NOMO-1 (cell line): Measurements from ENCODE around the gene TMPRSS2.

Experiments
- DNase-seq, 2 experiments: peaks; one replicate each; lab custom pipeline; 2025; ENCODE audit not compliant: unreplicated experiment in 2 of 2; lab: John Stamatoyannopoulos, UW

TMPRSS2 gene

GRCh38 chr21:41482980-41483379 is 25.0 kb downstream of the TMPRSS2 start:
- no peak for DNase-seq

DNA sequence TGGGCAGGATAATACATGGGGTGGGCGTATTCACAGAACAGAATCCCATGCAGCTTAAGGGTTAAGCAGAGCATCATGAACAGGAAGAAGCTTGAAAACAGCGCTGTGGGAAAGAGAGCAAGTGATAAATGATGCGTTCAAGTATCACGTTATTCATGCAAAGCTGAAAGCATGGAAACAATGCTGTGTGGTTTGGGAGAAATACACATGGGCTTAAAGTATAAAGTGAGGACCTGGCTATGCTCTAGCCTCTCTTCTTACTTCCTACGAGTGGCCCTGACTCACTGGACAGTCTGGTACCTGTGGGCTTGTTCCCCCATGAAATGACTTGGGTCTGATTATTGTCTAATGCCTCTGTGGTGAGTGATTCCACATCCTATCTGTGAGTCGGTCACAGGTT is 25.7 kb downstream of the TMPRSS2 start:
- DNase-seq: no peak

GRCh38 chr21:41481191-41481590 is 26.8 kb downstream of the TMPRSS2 start:
- no peak for DNase-seq

DNA sequence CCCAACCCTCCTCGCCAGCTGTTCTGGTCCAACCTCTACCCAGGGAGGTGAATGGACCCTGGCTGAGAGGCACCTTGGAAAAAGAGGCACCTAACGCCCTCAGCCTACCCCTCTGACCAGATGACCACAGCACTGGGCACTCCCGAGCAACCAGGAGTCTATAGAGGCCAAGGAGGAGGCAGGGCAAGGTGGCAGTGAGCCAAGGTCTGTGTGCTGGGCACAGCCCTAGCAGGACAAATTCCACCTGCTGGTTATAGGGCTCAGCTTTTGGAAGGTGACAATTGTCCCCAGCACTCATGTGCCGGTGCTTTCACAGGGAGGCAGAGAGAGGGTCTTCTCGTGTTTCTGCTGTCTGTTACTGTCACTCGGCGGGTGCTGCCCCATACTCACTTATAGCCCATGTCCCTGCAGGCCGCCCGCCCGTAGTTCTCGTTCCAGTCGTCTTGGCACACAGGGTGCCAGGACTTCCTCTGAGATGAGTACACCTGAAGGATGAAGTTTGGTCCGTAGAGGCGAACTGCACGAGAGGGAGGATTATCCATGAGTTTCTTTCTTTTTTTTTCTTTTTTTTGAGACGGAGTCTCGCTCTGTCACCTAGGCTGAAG is 27.8 kb downstream of the TMPRSS2 start:
- no peak for DNase-seq

DNA sequence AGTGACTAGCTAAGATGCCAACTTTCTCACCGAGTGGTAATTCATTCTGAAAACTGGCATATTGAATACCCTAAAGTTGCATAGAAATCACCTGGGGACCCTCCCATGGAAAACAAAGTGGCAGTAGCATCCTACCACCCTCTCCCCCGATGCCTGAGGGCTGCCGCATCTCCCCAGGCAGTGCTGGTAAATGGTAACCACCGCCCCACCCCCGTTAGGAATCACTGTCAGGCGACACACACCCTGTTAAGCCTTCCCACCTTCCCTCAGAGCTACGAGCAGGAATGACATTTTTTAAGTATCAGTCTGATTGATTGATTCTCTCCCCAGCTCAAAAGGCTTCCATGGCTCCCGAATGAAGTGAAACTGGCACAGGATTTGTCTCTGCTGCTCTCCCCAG is 28.3 kb downstream of the TMPRSS2 start:
- no peak for DNase-seq

GRCh38 chr21:41478319-41479177 is 29.4 kb downstream of the TMPRSS2 start:
- DNase-seq: no peak

GRCh38 chr21:41477641-41478318 is 30.2 kb downstream of the TMPRSS2 start:
- DNase-seq: no peak

DNA sequence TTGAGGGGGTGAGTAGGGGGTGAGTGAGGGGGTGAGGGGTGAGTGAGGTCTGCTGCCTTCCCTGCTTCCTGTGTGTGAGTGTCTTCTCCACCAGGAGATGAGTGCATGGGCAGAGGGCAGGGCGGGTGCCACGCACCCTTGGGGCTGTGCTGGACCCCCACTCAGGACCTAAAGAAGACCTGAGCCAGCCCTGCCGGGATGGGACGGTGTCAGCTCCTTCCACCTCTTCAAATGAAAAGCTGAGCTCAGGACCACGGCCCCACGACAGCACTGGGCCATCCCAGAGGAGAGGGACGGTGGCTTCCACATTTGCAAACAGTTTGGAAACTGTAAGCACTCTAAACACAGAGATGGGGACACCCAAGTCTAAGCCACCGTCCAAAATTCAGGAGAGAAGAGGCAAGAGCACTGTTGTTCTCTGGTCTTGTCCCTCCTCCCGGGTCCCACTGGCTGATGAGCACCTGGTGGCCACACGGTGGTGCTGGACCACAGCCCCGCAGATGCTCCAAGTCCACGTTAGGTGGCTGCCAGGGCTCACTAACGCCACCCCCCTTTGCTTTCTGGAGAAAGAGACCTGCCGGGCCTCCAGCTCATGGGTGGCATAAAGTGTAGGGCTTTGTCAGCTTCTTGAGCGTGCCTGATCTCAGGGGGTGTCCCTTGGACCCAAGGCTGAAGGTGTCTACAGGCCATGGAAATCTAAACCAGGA is 32.1 kb downstream of the TMPRSS2 start:
- no peak for DNase-seq

DNA sequence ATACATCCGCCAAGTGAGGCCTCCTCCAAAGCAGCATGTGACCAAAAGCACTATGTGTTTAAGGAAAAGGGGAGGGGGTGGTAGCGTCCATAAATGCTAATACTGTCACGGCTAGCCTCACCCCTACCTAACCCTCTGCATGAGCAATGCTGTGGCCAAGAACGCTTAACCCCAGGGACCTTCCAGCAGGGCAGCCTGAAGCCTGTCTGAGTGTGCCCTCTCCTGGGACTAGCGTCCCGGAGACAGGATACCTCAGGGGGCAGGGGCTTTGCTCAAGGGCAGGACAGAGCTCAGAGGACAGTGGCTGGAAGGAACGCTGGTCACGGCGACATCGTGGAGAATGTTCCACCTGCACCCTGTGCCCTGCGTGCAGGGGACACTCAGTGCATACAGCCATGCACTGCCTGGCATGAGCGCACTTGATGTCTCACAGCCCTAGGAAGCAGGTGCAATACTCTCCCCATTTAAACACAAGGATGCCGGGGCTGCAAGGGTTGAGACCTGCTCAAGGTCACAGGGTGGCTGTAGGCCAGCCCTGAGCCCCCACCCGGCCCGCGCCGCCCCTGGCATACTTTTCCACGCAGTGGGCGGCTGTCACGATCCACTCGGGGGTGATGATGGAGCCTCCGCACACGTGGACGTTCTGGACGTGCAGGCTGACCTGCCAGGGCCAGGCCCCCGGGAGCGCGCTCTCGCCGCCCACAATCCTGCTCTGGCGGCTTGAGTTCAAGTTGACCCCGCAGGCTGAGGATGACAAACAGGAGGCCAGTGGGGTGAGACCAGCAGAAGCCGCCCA is 35.0 kb downstream of the TMPRSS2 start:
- DNase-seq: no peak

- no peak for DNase-seq
These were observed 37.9 kb downstream of the TMPRSS2 start for GRCh38 chr21:41470054-41470453.

DNA sequence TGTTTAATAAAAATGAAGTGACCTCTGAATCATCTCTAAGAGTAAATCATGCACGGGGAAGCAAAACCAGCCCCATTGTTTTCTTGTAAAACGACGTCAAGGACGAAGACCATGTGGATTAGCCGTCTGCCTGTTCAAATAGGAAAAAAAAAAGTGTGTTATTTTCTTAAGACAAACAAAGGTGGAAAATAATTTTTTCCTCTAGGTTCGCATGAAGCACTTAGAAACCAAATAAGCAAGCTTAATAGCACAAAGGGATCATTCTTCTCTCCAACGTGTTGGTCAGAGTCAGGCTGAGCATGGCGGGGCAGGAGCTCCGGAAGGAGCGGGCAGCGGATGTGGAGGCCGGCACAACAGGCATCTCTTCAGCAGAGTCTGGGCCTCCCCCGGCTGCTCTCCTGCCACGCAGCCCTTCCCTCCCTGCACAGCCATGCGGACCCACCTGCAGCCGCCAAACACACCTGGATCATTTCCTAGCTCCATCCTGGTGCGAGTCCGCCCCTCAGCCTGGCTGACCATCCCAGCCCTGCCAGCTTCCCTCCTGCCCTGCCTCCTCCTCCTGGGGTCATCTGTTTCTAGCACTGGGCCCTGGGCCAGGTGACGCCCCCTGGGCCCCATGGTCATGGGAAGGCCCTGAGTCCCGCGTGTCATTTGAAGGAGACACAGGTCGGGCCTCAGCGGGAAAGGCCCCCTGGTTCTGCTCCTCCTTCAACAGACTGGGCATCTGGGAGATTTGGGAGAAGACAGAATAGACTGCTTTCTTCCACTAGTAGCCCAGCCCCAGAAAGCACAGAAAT is 41.7 kb downstream of the TMPRSS2 start:
- DNase-seq: no peak

GRCh38 chr21:41465176-41465781 is 42.7 kb downstream of the TMPRSS2 start:
- no peak for DNase-seq

DNA sequence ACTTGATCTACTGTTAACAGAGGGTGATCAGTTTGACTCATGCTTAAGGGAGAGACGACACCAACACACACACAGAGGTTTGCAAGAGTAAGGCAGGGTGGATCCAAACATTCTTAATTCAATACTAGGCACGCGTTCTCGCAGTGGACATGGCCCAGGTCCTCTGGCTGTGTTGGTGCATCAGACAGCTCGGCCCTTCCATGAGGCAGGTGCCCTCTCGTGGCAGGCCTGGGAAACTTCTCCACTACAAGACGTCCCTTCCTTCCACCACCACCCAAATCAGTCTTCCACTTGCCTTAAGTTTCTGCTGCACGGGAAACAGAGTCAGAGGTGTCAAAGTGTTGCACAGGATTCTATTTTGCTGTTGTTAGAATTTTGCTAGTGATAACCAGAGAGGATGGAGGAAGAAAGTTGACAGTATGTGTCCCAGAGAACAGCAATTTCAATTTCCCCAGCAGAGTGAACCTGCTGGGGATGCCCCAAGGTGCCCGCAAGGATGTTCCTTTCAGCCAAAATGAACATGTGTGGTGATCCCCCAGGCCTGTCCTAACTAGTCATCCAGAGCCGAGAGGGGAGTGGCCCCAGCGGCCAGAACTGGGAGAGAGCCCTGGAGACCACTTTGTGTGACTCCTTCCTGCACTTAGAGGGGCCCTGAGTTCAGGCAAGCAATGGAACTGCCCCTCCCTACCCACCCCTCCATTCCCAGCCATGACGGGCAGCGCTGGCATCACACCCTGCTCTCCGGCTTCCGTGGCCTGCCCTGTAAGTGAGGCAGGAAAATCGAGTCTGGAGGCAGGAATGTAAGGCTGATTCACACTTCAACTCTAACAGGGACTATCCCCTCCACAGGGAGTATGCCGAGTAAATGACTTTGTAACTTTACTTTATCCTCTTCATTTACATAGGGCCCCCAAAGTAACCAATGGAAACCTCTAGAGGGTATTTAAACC is 47.1 kb downstream of the TMPRSS2 start:
- peak; percentile 21 to 28 for DNase-seq

DNA sequence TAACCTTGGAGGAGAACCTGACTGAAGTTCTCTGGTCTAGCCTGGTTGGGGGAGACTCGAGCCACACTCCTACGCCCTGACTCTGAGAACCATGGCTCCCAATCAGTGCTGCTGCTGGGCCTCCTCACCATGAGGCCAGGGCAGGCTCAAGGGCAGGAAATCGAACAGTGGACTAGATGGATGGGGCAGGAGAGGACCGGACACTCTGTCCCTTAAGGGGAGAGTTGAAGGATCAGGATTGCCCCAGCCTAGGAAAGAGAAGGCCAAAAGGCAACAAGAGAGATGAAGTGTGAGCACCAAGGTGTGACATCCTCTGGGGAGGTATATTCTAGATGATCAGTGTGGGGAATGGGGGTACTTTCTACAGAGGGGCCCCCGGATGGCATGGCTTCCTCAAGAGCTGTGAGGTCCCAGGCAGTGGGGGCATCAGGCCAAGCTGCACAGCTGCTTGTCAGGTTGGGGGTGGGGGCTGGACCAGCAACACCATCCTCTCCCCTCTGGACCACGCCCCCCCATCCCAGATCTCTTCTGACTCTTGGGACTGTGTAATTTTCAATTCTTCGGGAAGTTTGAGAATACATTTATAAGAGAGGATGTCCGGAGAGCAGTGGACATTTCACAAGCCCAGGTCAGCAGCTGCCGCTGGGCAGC is 47.9 kb downstream of the TMPRSS2 start:
- DNase-seq: no peak

- no peak for DNase-seq
These were observed 49.4 kb downstream of the TMPRSS2 start for GRCh38 chr21:41458559-41458958.

GRCh38 chr21:41458121-41458520 is 49.8 kb downstream of the TMPRSS2 start:
- DNase-seq: no peak

DNA sequence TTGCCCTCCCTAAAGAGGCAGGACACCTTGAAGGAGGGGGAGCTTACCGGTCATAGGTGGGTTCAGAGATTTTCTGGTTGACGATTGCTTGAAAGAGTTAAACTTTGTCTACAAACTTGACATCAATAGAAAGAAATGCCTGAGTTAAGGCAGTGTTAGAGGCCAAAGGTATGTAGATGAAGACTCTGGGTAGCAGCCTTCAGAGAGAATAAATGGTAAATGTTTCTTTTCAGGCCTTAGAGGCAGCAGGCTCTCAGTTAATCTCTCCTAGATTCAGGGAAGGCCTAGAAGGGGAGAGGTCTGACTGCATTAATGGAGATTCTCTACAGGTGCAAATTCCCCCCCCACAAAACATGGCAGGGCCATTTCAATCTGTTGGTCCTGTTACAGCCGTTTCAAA is 54.2 kb downstream of the TMPRSS2 start:
- DNase-seq: no peak

- no peak for DNase-seq
These were observed 54.8 kb downstream of the TMPRSS2 start for GRCh38 chr21:41453198-41453597.
